Gastrocnemius medialis (tissue), 4 donors: ENCODE data around the gene PPFIBP1.

Source experiments
- POLR2A ChIP-seq, 2 donors: fragments of 450-650 bp; IDR thresholded peaks; one replicate each; pipeline ENCODE4 v1.6.1; 2017; ENCODE audit warnings: antibody characterized with exemption in 2 of 2, mild to moderate bottlenecking in 2 of 2, moderate library complexity in 2 of 2
- TF ChIP-seq, protein P1 (sequence below), 5 experiments: fragments of 450-650 bp in 3 of 5; fragments of 200-600 bp in 2 of 5; sonication (generic) in 2 of 5; IDR thresholded peaks in 4 of 5; conservative IDR thresholded peaks in 1 of 5; 1 replicate in 4 of 5; 2 replicates in 1 of 5; pipeline ENCODE4 v1.5.1; 2016 to 2019; ENCODE audit warnings: antibody characterized with exemption in 5 of 5, mild to moderate bottlenecking in 3 of 5, moderate library complexity in 3 of 5

GRCh38 chr12:27576667-27577347 lies 52.8 kb downstream of the PPFIBP1 start:
- TF ChIP-seq POLR2A (IDR thresholded peaks at IDR 0.05) = no peak
- TF ChIP-seq, protein P1, sequence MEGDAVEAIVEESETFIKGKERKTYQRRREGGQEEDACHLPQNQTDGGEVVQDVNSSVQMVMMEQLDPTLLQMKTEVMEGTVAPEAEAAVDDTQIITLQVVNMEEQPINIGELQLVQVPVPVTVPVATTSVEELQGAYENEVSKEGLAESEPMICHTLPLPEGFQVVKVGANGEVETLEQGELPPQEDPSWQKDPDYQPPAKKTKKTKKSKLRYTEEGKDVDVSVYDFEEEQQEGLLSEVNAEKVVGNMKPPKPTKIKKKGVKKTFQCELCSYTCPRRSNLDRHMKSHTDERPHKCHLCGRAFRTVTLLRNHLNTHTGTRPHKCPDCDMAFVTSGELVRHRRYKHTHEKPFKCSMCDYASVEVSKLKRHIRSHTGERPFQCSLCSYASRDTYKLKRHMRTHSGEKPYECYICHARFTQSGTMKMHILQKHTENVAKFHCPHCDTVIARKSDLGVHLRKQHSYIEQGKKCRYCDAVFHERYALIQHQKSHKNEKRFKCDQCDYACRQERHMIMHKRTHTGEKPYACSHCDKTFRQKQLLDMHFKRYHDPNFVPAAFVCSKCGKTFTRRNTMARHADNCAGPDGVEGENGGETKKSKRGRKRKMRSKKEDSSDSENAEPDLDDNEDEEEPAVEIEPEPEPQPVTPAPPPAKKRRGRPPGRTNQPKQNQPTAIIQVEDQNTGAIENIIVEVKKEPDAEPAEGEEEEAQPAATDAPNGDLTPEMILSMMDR (IDR thresholded peaks at IDR 0.05 in 4 of 5, conservative IDR thresholded peaks at IDR 0.05 in 1 of 5) = no peak
